SK-N-MC (cell line): ENCODE data around the gene OR6B1.

ENCODE experiments used
- DNase-seq: peaks from one replicate; pipeline ENCODE4 v3.0.0-alpha.2; 2011; ENCODE audit warnings: low read depth, low spot score
- H3K27ac ChIP-seq: fragments of 200-600 bp; sonication (generic); 2 replicates; pipeline ENCODE4 v1.5.1; 2016; ENCODE audit warnings: mixed run types
- H3K36me3 ChIP-seq: fragments of 200-600 bp; sonication (generic); 2 replicates; pipeline ENCODE4 v1.6.1; 2017; ENCODE audit warnings: antibody characterized with exemption, low read length, mixed read lengths; ENCODE audit not compliant: insufficient read depth
- H3K4me3 ChIP-seq: fragments of 200-600 bp; sonication (generic); 2 replicates; pipeline ENCODE4 v1.5.1; 2016
- H3K9ac ChIP-seq: fragments of 200-600 bp; sonication (generic); 2 replicates; pipeline ENCODE4 v1.8.0; 2017; ENCODE audit warnings: mixed run types, mixed read lengths; ENCODE audit not compliant: insufficient read length
- H3K9me3 ChIP-seq: fragments of 200-600 bp; sonication (generic); 2 replicates; pipeline ENCODE4 v1.6.1; 2017; ENCODE audit warnings: low read depth, mild to moderate bottlenecking, antibody characterized with exemption, low read length, moderate library complexity, mixed read lengths
- EZH2 ChIP-seq: fragments of 200-600 bp; sonication (generic); IDR thresholded peaks from one replicate; pipeline ENCODE4 v1.6.1; 2017; ENCODE audit warnings: antibody characterized with exemption
- FOXP2 ChIP-seq: optimal IDR thresholded peaks from 2 replicates; pipeline ENCODE3; 2011; ENCODE audit warnings: mild to moderate bottlenecking, moderate library complexity; ENCODE audit not compliant: insufficient read depth; ENCODE audit errors: extremely low read length, control extremely low read depth
- POLR2AphosphoS5 ChIP-seq: IDR thresholded peaks from 2 replicates; pipeline ENCODE4 v1.6.1; 2012; ENCODE audit warnings: mild to moderate bottlenecking, low read depth, low read length, borderline replicate concordance

OR6B1 gene

DNA sequence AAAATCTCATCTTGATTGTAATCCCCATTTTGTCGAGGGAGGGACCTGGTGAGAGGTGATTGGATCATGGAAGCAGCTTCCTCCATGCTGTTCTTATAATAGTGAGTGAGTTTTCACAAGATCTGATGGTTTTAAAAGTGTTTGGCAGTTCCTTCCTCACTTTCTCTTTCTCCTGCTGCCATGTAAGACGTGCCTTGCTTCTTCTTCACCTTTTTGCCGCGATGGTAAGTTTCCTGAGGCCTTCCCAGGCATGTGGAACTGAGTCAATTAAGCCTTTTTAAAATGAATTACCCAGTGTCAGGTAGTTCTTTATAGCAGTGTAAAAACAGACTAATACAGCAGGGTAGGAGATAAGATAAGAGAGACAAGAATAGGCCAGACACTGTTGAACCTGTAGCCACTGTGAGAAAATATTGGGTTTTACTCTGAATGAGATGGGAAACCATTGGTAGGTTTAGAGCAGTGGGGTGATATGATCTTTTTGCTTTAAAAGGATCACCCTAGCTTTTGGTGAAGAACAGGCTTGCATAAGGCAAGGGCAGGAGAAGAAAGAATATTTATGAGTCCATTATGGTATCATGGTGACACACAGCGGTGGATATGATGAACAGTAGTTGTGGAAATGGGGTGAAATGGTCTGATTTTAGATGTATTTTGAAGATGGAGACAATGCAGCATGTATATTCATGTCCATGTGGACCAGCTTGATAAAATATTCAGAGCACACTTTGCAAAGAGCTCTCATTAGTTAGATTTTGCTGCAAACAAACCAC is 11.5 kb downstream of the OR6B1 start:
- H3K4me3 ChIP-seq, result no peak overlapping the region
- H3K9ac ChIP-seq, result no peak overlapping the region
- no peak for DNase-seq
- TF ChIP-seq EZH2 (no peak), POLR2AphosphoS5 (no peak), FOXP2 (no peak)
- no peaks in the 10 kb centered on the region for H3K9me3 ChIP-seq
- no peak overlapping the region for H3K27ac ChIP-seq
- H3K36me3 ChIP-seq, result no peaks in the 10 kb centered on the region

DNA sequence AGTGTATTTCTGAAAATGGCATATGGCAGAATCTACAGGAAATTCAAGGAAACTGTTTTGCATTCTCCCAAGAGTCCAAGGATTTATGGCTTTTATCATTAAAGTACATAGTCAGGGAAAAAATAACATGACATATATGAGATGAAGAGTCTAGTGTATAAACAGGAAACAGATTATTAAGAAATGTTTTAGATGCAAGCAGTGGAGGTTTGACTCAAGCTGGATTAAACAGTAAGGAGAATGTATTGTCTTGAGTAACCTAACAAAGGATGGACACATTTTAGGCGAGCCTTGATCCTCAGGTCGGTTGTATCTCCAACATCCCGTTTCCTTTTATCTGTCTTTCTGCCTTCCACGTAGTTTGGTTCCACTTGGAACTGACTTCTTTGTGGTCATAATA is 17.9 kb downstream of the OR6B1 start:
- Histone ChIP-seq H3K9me3 (no peaks in the 10 kb centered on the region), H3K27ac (no peak overlapping the region), H3K9ac (no peak overlapping the region), H3K4me3 (no peak overlapping the region), H3K36me3 (no peaks in the 10 kb centered on the region)
- no peak for DNase-seq
- TF ChIP-seq FOXP2, result no peak
- TF ChIP-seq EZH2, result no peak
- TF ChIP-seq POLR2AphosphoS5, result no peak

DNA sequence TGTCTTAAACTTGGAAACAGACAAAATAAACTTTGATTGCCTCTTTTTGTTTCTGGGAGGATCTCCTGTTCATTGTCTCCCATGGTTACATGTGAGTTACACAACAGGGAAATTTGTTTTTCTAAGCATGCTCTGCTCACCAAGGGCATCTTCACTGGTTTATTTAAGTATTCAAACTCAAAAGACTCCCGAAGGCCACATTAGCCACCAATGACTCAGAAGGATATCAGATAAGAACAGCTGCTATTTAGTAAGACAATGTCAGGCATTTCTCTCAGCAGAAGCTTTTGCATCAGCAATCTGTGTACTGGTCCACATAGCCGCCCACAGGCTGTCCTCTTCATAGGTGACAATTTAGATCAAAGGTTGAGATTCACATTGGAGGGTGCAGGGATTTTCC is 19.3 kb downstream of the OR6B1 start:
- no peak overlapping the region for H3K9ac ChIP-seq
- no peak overlapping the region for H3K27ac ChIP-seq
- no peaks in the 10 kb centered on the region for H3K9me3 ChIP-seq
- no peak for TF ChIP-seq FOXP2
- TF ChIP-seq EZH2, result no peak
- no peak for TF ChIP-seq POLR2AphosphoS5
- no peak for DNase-seq
- no peaks in the 10 kb centered on the region for H3K36me3 ChIP-seq
- H3K4me3 ChIP-seq, result no peak overlapping the region

DNA sequence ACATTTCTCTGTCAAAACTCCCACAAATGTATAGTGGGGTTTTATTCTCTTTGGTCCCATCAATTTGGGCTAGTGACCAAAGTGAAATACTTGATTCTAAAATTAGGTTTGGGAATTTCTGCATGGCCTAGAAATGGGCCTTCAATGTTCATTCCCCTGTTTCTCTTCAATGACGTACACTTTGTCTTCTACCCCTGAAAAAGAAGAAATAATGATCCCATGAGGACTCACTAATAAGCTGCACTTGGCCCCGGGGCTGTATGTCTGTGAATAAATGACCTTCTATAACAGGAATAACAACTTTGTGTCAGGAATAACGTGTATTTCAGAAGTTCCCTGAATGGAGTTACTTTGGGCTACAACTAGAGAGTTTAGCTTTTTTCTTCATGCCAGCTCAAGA is 20.2 kb downstream of the OR6B1 start:
- H3K9me3 ChIP-seq, result no peaks in the 10 kb centered on the region
- H3K27ac ChIP-seq, result no peak overlapping the region
- H3K36me3 ChIP-seq, result no peaks in the 10 kb centered on the region
- TF ChIP-seq FOXP2 (no peak), EZH2 (no peak), POLR2AphosphoS5 (no peak)
- H3K9ac ChIP-seq, result no peak overlapping the region
- no peak overlapping the region for H3K4me3 ChIP-seq
- no peak for DNase-seq

DNA sequence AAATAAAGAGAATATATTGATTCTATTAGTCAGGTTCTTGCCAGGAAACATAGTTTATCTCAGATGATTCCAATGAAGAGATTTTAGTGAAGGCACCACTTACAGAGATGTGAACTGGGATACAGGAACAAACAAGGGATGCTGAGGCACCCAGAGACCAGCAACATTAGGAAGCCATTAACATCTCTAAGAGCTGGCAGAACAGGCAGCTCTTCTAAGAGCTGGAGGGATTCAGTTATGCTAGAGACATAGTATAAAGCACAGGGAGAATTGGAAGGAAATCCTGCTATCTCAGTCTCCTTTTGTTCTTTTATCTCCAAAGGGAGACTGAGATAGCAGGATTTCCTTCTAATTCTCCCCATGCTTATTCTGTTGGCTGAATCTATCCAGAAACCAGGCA is 22.0 kb downstream of the OR6B1 start:
- Histone ChIP-seq H3K27ac (no peak overlapping the region), H3K9me3 (no peaks in the 10 kb centered on the region), H3K9ac (no peak overlapping the region), H3K36me3 (no peaks in the 10 kb centered on the region), H3K4me3 (no peak overlapping the region)
- no peak for DNase-seq
- TF ChIP-seq POLR2AphosphoS5 (no peak), EZH2 (no peak), FOXP2 (no peak)

DNA sequence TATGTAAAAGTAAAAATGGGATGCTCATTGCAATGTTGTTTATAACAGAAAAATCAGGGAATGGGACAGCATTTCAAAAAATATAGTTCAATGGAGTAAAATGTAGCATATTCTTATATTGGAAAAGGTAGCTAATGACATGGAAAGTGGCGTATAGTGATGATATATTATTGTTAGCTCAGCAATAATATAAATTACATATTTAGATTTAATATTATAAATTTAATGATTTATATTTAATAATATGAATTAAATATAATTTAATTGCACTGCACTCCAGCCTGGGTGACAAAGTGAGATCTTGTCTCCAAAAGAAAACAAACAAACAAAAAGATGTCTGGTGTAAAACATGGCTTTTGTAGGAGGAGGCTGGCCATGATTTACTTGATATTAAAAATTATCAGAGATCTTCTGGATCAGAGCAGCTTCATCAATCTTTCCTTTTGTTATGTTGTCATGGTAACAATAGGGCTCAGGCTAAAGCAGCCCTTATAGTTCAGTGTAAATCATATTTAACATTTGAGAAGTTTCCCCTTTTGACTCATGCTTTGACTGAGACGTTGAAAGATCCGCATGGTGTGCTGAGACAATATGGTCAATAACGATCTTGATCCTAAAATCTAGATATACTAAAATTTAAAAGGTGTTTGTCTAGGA is 23.2 kb downstream of the OR6B1 start:
- H3K9me3 ChIP-seq, result no peaks in the 10 kb centered on the region
- no peak overlapping the region for H3K9ac ChIP-seq
- no peak for DNase-seq
- H3K4me3 ChIP-seq, result no peak overlapping the region
- no peaks in the 10 kb centered on the region for H3K36me3 ChIP-seq
- no peak for TF ChIP-seq EZH2
- TF ChIP-seq POLR2AphosphoS5, result no peak
- no peak for TF ChIP-seq FOXP2
- no peak overlapping the region for H3K27ac ChIP-seq

DNA sequence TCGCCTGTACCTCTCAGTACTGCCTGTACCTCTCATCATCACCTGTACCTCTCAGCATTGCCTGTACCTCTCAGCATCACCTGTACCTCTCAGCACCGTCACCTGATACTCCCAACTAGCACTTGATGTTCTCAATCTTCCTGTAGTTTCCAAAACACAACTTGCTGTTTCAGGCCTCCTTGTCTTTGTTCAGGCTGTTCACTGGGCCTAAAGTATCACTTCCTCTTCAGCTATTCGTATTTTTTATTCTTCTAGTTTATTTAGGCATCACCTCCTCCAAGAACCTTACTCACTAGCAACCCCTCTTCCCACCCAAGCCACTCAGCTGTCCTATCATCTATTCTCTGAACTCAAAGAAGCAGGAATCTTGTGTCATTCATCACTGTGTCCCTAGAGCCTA is 24.1 kb downstream of the OR6B1 start:
- Histone ChIP-seq H3K27ac (no peak overlapping the region), H3K9me3 (no peaks in the 10 kb centered on the region), H3K9ac (no peak overlapping the region), H3K36me3 (no peaks in the 10 kb centered on the region), H3K4me3 (no peak overlapping the region)
- DNase-seq, result no peak
- no peak for TF ChIP-seq POLR2AphosphoS5
- no peak for TF ChIP-seq FOXP2
- no peak for TF ChIP-seq EZH2

DNA sequence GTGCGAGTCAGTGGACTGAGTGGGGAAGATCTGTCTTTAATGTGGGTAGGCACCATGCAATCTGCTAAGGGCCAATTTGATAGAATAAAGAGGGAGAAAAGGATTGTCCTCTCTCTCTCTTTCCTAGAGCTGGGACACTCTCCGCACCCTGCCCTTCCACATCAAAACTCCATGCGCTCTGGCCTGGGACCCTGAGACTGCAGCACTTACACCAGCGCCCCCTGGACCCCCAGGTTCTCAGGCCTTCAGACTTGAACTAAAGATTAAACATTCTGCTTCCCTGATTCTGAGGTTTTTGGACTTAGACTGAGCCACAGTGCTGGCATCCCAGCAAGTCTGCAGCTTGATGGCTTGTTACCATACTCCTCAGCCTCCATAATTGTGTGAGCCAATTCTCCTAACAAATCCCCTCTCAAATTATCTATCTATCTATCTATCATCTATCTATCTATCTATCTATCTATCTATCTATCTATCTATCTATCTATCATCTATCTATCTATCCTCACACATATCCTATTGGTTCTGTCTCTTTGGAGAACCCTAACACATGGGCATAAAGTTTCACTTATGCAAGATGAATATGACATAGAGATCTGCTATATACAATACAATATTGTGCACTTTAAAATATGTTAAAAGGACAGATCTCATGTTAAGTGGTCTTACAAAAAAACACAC is 26.2 kb downstream of the OR6B1 start:
- Histone ChIP-seq H3K36me3 (no peaks in the 10 kb centered on the region), H3K27ac (no peak overlapping the region), H3K9ac (no peak overlapping the region), H3K4me3 (no peak overlapping the region), H3K9me3 (no peaks in the 10 kb centered on the region)
- TF ChIP-seq FOXP2 (no peak), POLR2AphosphoS5 (no peak), EZH2 (no peak)
- DNase-seq, result no peak

DNA sequence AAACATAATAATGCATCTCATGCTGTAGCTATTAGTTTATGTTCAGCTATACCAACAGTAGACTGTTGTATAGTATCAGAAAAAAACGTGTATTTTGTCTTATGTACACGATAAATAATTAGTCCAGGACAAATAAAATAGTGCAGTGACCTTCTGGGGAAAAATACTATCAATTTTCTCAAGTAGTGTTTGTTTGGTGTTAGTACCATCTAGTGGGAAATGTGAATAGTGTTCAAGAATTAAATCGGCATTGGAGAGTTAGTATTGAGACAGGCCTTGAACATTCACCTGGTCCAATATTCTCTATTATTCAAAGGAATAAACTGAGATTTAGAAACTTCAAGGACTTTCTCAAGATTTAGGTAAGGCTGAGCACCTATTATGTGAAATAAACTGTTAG is 26.9 kb downstream of the OR6B1 start:
- Histone ChIP-seq H3K27ac (no peak overlapping the region), H3K36me3 (no peaks in the 10 kb centered on the region), H3K4me3 (no peak overlapping the region), H3K9ac (peak overlapping the region; percentile 3), H3K9me3 (no peaks in the 10 kb centered on the region)
- TF ChIP-seq EZH2 (no peak), FOXP2 (no peak), POLR2AphosphoS5 (no peak)
- DNase-seq, result no peak
